ENCODE results near the gene CGN.

Gene CGN

GRCh38 chr1:151534662-151535278 is 23.6 kb downstream of the CGN start:
- TF ChIP-seq CTCF (conservative IDR thresholded peaks at IDR 0.05; ENCODE audit: control insufficient read depth, insufficient read depth, low read depth, low read length) = peak; percentile 97
- no peak overlapping the region for H3K4me3 ChIP-seq (ENCODE audit: control insufficient read depth, low read depth, low read length)
- peak; percentile 69 for DNase-seq (ENCODE audit: low read depth)

GRCh38 chr1:151535326-151536271 is 24.4 kb downstream of the CGN start:
- DNase-seq (ENCODE audit: low read depth) = peak; percentile 60
- no peak for TF ChIP-seq CTCF (conservative IDR thresholded peaks at IDR 0.05; ENCODE audit: control insufficient read depth, insufficient read depth, low read depth, low read length)
- no peak overlapping the region for H3K4me3 ChIP-seq (ENCODE audit: control insufficient read depth, low read depth, low read length)

- DNase-seq (ENCODE audit: low read depth) = no peak
- H3K4me3 ChIP-seq (ENCODE audit: control insufficient read depth, low read depth, low read length) = no peak overlapping the region
- TF ChIP-seq CTCF (conservative IDR thresholded peaks at IDR 0.05; ENCODE audit: control insufficient read depth, insufficient read depth, low read depth, low read length) = no peak
These were observed 25.3 kb downstream of the CGN start for GRCh38 chr1:151536499-151536898.

GRCh38 chr1:151537112-151537511 is 25.9 kb downstream of the CGN start:
- no peak for TF ChIP-seq CTCF (conservative IDR thresholded peaks at IDR 0.05; ENCODE audit: control insufficient read depth, insufficient read depth, low read depth, low read length)
- no peak overlapping the region for H3K4me3 ChIP-seq (ENCODE audit: control insufficient read depth, low read depth, low read length)
- peak; percentile 97 for DNase-seq (ENCODE audit: low read depth)

GRCh38 chr1:151539321-151540020 is 28.3 kb downstream of the CGN start:
- peak; percentile 96 for DNase-seq (ENCODE audit: low read depth)
- H3K4me3 ChIP-seq (ENCODE audit: control insufficient read depth, low read depth, low read length) = peak overlapping the region; percentile 76
- no peak for TF ChIP-seq CTCF (conservative IDR thresholded peaks at IDR 0.05; ENCODE audit: control insufficient read depth, insufficient read depth, low read depth, low read length)
